Fibroblast of pulmonary artery (primary cell): ENCODE data around the gene IGFBP1.
"Not testable (repeated sequence)": the region's sequence is repeated elsewhere in the genome, so short reads cannot be mapped to it uniquely, and the experiment has no call there.

Experiments used
- DNase-seq: peaks from one replicate; pipeline ENCODE4 v3.0.0-alpha.2; 2010; ENCODE audit warnings: low read depth
- H3K4me3 ChIP-seq: replicated peaks from 2 replicates; pipeline ENCODE4 v1.5.1; 2011; ENCODE audit warnings: low read depth, mild to moderate bottlenecking, control low read depth, low read length, moderate library complexity
- TF ChIP-seq, protein P1 (sequence below): IDR thresholded peaks from 2 replicates; pipeline ENCODE4 v1.5.1; 2011; ENCODE audit warnings: mild to moderate bottlenecking, control low read depth, low read length, inconsistent platforms; ENCODE audit errors: missing control alignments

Gene IGFBP1

GRCh38 chr7:45888185-45888992 is at the start of gene IGFBP1:
IGFBP1 (plus strand) TSS chr7:45888488; CDS start chr7:45888653, 165 bp downstream.
- peak; percentile 27 for DNase-seq
- TF ChIP-seq, protein P1, sequence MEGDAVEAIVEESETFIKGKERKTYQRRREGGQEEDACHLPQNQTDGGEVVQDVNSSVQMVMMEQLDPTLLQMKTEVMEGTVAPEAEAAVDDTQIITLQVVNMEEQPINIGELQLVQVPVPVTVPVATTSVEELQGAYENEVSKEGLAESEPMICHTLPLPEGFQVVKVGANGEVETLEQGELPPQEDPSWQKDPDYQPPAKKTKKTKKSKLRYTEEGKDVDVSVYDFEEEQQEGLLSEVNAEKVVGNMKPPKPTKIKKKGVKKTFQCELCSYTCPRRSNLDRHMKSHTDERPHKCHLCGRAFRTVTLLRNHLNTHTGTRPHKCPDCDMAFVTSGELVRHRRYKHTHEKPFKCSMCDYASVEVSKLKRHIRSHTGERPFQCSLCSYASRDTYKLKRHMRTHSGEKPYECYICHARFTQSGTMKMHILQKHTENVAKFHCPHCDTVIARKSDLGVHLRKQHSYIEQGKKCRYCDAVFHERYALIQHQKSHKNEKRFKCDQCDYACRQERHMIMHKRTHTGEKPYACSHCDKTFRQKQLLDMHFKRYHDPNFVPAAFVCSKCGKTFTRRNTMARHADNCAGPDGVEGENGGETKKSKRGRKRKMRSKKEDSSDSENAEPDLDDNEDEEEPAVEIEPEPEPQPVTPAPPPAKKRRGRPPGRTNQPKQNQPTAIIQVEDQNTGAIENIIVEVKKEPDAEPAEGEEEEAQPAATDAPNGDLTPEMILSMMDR = no peak
- peak within 1 kb of the TSS; percentile 39 for H3K4me3 ChIP-seq

DNA sequence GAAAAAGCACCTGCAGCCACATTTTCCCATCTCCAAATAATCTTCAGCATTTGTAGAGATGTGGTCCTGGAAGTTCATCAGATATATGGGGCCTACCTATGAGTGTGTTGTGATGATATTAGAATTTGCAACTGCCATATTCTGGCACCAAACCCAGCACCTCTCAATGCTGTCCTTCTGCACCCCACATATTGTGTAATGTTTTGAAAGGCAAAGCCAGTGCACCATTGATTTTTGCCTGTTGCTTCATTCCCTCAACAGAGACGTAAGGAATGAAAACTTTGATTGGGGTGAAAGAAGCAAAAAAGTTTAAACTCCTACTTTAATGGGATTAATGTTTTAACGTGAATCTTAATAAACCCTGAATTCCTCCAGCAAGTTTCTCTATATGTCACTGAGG is 49.4 kb upstream of the IGFBP1 start:
- not testable (repeated sequence) for DNase-seq, H3K4me3 ChIP-seq

- DNase-seq, H3K4me3 ChIP-seq: not testable (repeated sequence)
Measured at GRCh38 chr7:45841926-45842717, 46.2 kb upstream of the IGFBP1 start.

DNA sequence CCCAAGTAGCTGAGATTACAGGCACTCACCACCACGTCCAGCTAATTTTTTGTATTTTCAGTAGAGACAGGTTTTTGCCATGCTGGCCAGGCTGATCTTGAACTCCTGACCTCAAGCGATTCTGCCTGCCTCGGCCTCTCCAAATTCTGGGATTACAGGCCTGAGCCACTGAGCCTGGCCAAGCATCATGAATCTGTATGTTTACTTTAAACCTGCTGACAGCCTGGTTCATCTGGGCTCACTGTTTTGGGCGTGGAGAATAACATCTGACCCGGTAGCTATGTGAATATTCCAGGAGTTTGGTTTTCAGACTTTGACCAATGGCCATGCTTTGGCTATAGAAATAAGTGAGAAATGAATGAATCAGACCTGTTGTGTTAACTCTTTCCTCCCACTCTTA is 41.8 kb upstream of the IGFBP1 start:
- not testable (repeated sequence) for DNase-seq, H3K4me3 ChIP-seq

DNA sequence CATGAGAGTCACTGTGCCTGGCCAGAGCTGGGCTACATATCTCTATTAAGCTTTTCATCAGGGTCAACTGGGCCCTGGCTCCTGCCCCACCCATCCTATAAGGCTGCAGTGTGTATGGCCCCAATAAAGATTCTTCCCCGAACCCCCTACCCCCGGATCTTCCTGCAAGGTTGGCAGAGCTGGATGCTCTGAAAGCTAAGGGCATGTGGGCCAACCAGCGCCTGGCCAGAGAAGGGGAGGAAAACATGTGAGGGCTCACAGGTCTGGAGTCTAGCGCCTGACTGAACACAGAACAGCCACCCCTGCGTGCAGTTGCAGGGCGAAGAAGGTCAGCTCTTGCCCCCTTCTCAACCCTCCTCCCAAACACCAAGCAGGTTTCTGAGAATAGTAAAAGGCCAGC is 39.6 kb upstream of the IGFBP1 start:
- H3K4me3 ChIP-seq, DNase-seq: not testable (repeated sequence)

- H3K4me3 ChIP-seq, DNase-seq: not testable (repeated sequence)
Measured at GRCh38 chr7:45852984-45853383, 35.3 kb upstream of the IGFBP1 start.

DNA sequence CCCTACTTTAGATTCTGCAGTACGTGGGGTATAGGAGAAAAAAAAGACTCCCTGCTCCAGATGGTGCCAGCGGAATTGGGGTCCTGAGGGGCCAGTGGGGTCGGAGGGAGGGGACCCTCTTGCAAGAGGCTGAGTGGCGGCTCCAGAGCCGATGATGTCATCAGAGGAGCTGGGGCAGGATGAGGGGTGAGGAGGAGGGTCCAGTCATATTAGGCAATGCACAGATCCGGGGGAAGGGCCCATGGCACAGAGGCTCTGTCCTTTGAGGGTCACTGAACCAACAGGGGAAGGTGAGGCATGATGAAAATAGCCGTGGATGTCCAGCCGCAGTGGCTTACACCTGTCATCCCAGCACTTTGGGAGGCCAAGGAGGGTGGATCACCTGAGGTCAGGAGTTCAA is 34.8 kb upstream of the IGFBP1 start:
- not testable (repeated sequence) for H3K4me3 ChIP-seq, DNase-seq

DNA sequence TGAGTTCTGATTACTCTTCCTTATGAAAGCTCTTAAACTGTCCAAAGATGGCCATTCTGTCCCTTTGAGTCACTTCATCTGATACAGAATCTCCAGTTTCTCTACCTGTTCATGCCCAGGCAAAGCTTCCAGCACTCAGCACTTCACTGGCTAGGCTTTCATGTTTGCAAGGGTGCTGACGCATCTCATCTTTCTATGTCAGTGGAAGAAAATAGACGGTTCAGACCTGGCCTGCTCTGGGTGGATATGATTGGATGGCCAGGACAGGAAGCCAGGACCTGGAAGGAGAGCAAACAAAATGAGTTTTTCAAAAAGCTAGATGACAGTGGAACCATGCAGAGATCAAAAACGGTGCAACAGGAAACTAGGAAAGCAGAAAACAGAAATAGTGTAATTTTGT is 32.6 kb upstream of the IGFBP1 start:
- not testable (repeated sequence) for DNase-seq

DNA sequence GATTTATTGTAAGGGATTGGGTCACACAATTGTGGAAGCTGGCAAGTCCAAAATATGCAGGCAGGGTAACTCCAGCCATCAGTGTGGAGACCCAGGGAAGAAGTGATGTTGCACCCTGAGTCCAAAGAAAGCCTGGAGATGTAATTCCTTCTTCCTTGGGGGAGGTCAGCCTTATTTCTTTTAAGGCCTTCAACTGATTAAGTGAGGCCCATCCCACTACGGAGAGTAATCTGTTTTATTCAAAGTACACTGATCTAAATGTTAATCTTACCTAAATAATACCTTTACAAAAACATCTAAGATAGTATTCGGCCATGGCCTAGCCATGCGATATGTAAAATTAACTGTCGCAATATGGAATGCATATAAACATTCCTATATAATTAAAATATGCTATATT is 31.4 kb upstream of the IGFBP1 start:
- DNase-seq, H3K4me3 ChIP-seq: not testable (repeated sequence)

More for the DNA sequence above, 32.6 kb upstream of the IGFBP1 start:
- not testable (repeated sequence) for H3K4me3 ChIP-seq

DNA sequence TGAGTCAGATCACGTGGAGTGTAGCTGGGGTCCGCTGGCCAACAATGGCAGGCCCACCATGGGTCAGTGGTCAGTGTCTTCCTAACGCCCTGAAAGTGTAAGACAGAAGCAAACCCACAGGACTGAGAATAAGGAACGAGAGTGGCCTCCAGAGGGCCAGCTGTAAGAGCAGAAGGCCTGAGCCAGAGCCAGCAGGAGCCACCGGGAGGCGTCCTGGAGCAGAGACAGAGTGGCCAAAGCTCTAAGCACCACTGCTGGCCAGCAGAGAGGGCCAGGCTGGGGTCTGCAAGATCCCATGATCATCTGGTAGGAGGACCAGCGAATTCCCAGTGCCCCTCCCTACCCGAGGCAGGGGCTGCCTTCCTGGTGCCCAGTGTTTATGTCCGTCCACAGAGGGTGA is 24.6 kb upstream of the IGFBP1 start:
- TF ChIP-seq, protein P1 = peak; percentile 30
- H3K4me3 ChIP-seq = no peak overlapping the region
- DNase-seq = no peak

GRCh38 chr7:45865594-45866410 is 22.5 kb upstream of the IGFBP1 start:
- DNase-seq = no peak

More at GRCh38 chr7:45865594-45866410, 22.5 kb upstream of the IGFBP1 start:
- TF ChIP-seq, protein P1 = no peak
- no peak overlapping the region for H3K4me3 ChIP-seq
